ENCODE measurements around the gene DPPA3. TPM values are rescaled to one million over a fixed set of nuclear protein-coding genes. Genes with fewer than 3 reads are reported as not detected.
A peak's percentile ranks its signal among the peaks of the same experiment; 100 is the strongest.
"Not testable (repeated sequence)": the region's sequence is repeated elsewhere in the genome, so short reads cannot be mapped to it uniquely, and the experiment has no call there.

Gene DPPA3
- not detected in 2 replicates for total RNA-seq

DNA sequence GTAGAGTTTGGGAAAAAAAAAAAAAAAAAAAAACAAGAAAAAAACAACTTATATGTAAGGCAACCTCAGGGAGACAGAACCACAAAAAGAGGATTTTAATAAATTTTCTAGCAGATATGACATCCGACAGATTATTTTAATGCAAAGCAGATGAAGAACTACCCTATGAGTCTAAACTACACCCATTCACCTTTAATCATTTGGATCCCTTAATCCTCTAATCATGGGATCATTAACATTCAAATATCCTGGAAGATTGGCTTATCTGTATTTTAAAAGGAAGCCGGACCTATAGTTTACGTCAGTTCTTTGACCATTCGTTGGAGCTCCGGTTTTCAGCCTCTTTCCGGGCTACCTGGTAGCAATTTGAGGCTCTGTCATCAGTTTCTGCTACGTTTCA is at the start of gene DPPA3:
Gene DPPA3 (plus strand): TSS at position 301 of the 400 bp plus-strand sequence. CDS start 138 bp downstream, outside the sequence.
- no peak within 1 kb of the TSS for H3K4me3 Mint-ChIP-seq
- DNase-seq = no peak
- no peaks in the 10 kb centered on the region for H3K36me3 Mint-ChIP-seq (ENCODE audit: low read depth)
- H3K27ac Mint-ChIP-seq = no peak within 1 kb of the TSS
- no peaks in the 10 kb centered on the region for H3K4me1 Mint-ChIP-seq
- intact Hi-C loops (cut with micrococcal nuclease) = no loop called here
- no peaks in the 10 kb centered on the region for H3K27me3 Mint-ChIP-seq
- no peaks in the 10 kb centered on the region for H3K9me3 Mint-ChIP-seq

DNA sequence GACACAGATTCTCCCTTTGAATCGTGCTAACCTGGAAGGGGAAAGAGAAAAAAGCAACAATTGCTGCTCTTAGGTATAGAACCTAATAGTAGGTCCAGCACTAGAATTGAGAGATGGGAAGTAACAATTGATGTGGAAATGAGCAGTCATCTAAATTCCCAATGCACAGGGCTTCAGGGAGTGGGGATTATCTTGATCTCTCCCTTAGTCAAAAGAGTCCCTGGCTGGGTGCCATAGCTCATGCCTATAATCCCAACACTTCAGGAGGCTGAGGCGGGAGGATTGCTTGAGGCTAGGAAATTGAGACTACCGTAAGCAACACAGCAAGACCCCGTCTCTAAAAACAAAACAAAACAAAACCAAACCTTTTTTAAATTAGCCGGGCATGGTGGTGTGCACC is 49.5 kb upstream of the DPPA3 start:
- H3K4me1 Mint-ChIP-seq = no peaks in the 10 kb centered on the region
- H3K36me3 Mint-ChIP-seq (ENCODE audit: low read depth) = no peaks in the 10 kb centered on the region
- no peaks in the 10 kb centered on the region for H3K9me3 Mint-ChIP-seq
- no peak for DNase-seq
- no peak overlapping the region for H3K27ac Mint-ChIP-seq
- no peaks in the 10 kb centered on the region for H3K27me3 Mint-ChIP-seq
- intact Hi-C loops (cut with micrococcal nuclease) = no loop called here
- no peak overlapping the region for H3K4me3 Mint-ChIP-seq

DNA sequence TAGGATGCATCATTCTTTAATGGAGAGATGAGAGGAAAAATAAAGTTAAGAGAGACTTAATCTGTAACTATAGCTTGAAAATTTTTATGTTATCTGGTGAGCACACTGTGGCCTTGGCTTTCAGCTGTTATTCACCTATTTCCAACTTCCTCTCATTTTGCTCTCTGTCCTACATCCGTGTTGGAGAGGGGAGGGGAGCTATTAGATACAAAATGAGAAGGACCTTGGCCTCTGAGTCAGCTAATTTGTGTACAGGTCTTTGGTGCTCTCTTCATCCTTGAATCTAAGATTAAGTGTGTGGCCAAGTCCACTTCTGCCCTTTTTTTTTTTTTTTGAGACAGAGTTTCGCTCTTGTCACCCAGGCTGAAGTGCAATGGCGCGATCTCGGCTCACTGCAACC is 44.6 kb upstream of the DPPA3 start:
- Mint-ChIP-seq H3K4me3 (no peak overlapping the region), H3K27me3 (no peaks in the 10 kb centered on the region), H3K4me1 (no peaks in the 10 kb centered on the region), H3K36me3 (ENCODE audit: low read depth) (no peaks in the 10 kb centered on the region), H3K27ac (no peak overlapping the region), H3K9me3 (no peaks in the 10 kb centered on the region)
- no peak for DNase-seq
- intact Hi-C loops (cut with micrococcal nuclease) = no loop called here

DNA sequence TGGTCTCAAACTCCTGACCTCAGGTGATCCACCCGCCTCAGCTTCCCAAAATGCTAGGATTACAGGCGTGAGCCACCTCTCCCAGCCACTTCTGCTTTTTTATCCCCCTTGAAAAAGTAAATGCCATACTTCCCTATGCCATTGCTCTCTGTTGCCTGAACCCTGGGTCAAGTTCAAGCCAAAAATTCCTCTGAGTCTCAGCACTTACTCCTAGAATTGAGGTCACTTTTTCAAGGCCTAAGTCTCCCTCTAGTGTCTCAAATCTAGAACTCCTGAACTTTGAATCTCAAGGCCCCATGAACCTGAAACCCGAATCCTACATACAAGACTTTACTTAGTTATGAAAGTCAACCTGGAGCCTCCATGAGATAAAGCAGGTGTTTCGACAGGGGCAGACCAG is 44.1 kb upstream of the DPPA3 start:
- no peaks in the 10 kb centered on the region for H3K36me3 Mint-ChIP-seq (ENCODE audit: low read depth)
- H3K9me3 Mint-ChIP-seq = no peaks in the 10 kb centered on the region
- H3K4me1 Mint-ChIP-seq = no peaks in the 10 kb centered on the region
- H3K27ac Mint-ChIP-seq = no peak overlapping the region
- no peak for DNase-seq
- H3K4me3 Mint-ChIP-seq = no peak overlapping the region
- H3K27me3 Mint-ChIP-seq = no peaks in the 10 kb centered on the region
- intact Hi-C loops (cut with micrococcal nuclease) = no loop called here

DNA sequence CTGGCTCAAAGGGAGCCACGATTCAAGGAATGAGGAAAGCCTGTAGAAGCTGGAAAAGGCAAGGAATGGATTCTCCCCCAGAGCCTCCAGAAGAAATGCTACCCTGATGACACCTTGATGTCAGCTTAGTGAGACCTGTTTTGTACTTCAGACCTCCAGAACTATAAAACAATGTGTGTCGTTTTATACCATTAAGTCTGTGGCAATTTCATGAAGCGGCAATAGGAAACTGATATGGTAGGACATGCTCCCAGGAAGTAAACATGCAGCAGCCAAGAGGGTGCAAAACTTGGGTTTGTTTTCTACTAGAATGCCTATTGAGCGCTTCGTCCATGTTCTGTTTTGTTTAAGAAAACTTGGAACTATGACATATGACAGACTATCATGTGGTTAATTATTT is 43.1 kb upstream of the DPPA3 start:
- Mint-ChIP-seq H3K4me1 (no peaks in the 10 kb centered on the region), H3K36me3 (ENCODE audit: low read depth) (no peaks in the 10 kb centered on the region), H3K27ac (no peak overlapping the region), H3K4me3 (no peak overlapping the region), H3K27me3 (no peaks in the 10 kb centered on the region), H3K9me3 (no peaks in the 10 kb centered on the region)
- DNase-seq = no peak
- intact Hi-C loops (cut with micrococcal nuclease) = no loop called here

DNA sequence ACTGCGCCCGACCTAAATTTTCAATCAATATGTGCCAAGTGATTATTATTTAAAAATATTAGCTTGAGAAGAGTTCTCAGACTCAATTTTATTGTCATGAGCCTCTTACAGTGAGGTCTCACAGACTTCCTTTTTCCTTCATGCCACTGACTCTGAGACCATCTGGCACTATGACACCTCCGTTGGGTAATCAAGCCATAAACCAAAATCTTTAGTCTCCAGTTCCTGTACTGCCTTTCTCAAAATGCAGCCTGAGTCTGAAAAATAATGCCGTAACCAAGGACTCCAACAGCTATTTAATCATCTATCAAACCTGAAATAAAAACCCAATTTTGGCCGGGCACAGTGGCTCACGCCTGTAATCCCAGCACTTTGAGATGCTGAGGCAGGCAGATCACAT is 35.8 kb upstream of the DPPA3 start:
- intact Hi-C loops (cut with micrococcal nuclease); H3K4me3 Mint-ChIP-seq; H3K27me3 Mint-ChIP-seq; H3K4me1 Mint-ChIP-seq; H3K9me3 Mint-ChIP-seq; H3K27ac Mint-ChIP-seq; H3K36me3 Mint-ChIP-seq (ENCODE audit: low read depth); DNase-seq: not testable (repeated sequence)

DNA sequence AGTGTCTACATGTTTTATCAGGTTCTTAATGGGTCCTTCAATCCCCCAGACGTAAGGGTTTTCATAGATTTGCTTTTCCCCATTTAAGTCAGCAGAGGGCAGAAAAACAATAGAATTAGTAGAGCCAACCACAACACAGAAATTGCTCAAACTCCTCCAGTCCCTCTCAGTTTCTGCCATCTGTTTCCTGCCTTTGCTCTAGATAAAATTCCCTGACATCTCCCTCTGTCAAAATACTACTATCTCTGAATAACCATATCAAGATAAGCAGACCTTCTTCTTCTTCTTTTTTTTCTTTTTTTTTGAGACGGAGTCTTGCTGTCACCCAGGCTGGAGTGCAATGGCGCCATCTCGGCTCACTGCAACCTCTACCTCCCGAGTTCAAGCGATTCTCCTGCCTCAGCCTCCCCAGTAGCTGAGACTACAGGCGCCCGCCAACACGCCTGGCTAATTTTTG is 33.8 kb upstream of the DPPA3 start:
- not testable (repeated sequence) for H3K4me1 Mint-ChIP-seq; H3K36me3 Mint-ChIP-seq (ENCODE audit: low read depth); H3K27me3 Mint-ChIP-seq; H3K9me3 Mint-ChIP-seq; H3K27ac Mint-ChIP-seq; DNase-seq
- peak overlapping the region; percentile 32 for H3K4me3 Mint-ChIP-seq
- intact Hi-C loops (cut with micrococcal nuclease) = loop anchor here (1.0 kb wide), 1 partner anchor 130 kb away; no protein-coding TSS in a partner anchor

DNA sequence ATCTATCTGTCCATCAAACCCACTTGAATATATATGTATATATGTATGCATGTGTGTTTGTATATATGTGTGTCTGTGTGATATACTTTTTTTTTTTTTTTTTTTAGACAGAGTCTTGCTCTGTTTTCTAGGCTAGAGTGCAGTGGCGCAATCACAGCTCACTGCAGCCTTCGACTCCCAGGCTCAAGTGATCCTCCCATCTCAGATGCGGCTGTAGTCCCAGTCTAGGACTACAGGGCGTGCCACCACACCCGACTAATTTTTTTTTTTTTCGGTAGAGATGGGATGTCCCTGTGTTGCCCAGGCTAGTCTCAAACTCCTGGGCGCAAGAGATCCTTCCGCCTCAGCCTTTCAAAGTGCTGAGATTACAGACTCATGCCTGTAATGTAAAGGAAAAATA is 32.5 kb upstream of the DPPA3 start:
- Mint-ChIP-seq H3K27me3 (peaks cover 2% of the 10 kb centered on the region), H3K4me3 (no peak overlapping the region), H3K9me3 (no peaks in the 10 kb centered on the region), H3K27ac (no peak overlapping the region), H3K36me3 (ENCODE audit: low read depth) (no peaks in the 10 kb centered on the region), H3K4me1 (peaks cover 6% of the 10 kb centered on the region)
- DNase-seq = no peak
- intact Hi-C loops (cut with micrococcal nuclease) = no loop called here

DNA sequence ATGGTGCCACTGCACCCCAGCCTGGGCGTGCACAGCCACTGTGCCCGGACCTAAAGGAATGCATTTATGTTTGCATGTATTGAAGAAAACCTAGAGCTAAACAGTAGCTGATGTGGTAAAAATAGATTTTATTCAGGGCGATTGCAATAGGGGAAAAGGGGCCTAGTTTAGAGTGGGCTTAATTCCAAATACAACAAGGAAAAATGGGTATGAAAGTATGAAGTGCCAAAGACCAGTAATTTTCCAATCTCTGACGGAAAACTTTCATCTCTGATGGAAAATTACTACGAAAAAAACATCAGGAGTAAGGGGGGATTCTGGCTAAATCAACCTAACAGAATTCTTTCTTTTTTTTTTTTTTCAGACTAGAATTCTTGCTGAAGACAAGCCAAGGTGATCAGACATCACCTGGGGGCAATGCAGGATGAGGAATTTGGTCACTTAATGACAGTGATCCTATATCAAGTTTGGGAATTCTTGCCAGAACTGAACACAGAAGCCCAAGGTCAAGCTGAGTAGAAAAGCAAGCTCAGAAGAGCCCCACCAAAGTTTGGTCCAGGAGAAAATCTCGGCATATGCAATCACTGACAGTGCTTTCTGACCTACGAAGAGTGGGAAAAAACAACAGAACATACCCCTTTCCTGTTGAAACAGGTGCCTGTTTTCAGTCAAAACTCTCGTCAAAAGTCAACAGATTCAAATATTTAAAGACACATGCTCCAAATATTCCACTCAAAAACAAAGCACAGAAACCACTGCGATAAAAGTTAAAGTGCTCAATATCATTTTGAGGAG is 31.8 kb upstream of the DPPA3 start:
- intact Hi-C loops (cut with micrococcal nuclease) = no loop called here
- no peak for DNase-seq
- Mint-ChIP-seq H3K9me3 (no peaks in the 10 kb centered on the region), H3K27me3 (peaks cover 2% of the 10 kb centered on the region), H3K4me1 (peaks cover 6% of the 10 kb centered on the region), H3K4me3 (no peak overlapping the region), H3K27ac (no peak overlapping the region), H3K36me3 (ENCODE audit: low read depth) (no peaks in the 10 kb centered on the region)

DNA sequence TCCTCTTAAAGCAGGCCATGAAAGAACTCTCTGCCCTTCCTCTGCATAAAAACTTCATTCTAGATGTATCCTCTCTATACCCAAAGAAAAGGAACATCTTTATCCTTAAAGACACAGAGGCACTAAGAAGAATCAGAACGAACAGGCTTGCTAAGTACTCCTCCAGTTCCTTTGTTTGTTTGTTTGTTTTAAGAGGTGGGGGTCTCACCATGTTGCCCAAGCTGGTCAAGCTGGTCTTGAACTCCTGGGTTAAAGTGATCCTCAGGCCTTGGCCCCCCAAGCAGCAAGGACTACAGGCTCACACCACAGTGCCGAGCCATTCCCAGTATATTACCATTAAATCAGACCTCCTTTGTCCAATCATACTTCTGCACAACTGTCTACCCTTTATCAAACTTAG is 29.7 kb upstream of the DPPA3 start:
- H3K4me1 Mint-ChIP-seq = peaks cover 6% of the 10 kb centered on the region
- no peak overlapping the region for H3K27ac Mint-ChIP-seq
- DNase-seq = no peak
- no peaks in the 10 kb centered on the region for H3K36me3 Mint-ChIP-seq (ENCODE audit: low read depth)
- H3K9me3 Mint-ChIP-seq = no peaks in the 10 kb centered on the region
- intact Hi-C loops (cut with micrococcal nuclease) = no loop called here
- no peak overlapping the region for H3K4me3 Mint-ChIP-seq
- no peaks in the 10 kb centered on the region for H3K27me3 Mint-ChIP-seq

DNA sequence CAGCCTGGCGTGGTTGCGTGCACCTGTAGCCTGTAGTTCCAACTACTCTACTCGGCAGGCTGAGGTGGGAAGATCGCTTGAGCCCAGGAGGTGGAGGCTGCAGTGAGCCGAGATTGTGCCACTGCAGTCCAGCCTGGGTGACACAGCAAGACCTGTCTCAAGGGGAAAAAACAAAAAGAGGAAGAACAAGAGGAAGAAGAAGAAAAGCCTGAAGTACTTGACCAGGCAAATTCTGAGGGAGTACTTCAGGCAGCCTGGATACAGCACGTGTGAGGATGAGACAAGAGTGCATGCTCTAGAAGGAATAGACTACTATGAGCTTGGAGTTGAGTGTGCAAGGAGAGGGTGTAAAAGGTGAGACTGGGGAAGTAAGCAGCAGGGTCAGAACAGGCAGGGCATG is 17.4 kb upstream of the DPPA3 start:
- Mint-ChIP-seq H3K4me1 (no peaks in the 10 kb centered on the region), H3K36me3 (ENCODE audit: low read depth) (no peaks in the 10 kb centered on the region), H3K27me3 (peaks cover 18% of the 10 kb centered on the region), H3K27ac (no peak overlapping the region), H3K9me3 (no peaks in the 10 kb centered on the region), H3K4me3 (no peak overlapping the region)
- intact Hi-C loops (cut with micrococcal nuclease) = no loop called here
- DNase-seq = no peak

DNA sequence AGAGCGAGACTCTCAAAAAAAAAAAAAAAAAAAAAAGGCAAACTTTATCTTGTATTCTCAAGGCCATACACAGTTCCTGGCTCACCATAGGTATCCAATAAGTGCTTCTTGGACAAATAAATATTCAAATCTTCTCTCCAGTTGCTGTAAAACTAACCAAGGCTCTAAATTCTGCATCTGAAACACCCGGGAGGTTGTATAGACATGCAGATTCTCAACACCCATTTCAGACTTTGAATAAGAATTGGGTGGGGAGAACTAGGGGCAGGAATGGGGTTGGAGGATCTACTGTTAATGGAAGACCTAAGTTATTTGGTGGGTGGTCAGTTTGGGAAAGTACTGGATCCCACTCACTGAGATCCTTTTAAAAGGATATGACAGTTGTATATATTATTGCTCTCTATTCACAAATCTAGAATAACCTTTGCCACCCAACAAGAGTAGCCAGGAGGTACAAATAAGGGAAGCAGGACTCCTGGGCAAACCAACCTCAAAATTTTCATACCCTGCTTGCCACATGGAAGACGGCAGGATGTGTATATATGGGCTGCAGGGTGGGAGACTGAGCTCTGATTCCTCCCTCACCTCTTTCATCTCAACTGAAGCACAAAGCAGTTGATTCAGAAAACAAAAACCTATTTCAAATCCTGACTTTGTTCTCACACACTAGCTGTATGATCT is 16.5 kb upstream of the DPPA3 start:
- H3K27ac Mint-ChIP-seq = no peak overlapping the region

DNA sequence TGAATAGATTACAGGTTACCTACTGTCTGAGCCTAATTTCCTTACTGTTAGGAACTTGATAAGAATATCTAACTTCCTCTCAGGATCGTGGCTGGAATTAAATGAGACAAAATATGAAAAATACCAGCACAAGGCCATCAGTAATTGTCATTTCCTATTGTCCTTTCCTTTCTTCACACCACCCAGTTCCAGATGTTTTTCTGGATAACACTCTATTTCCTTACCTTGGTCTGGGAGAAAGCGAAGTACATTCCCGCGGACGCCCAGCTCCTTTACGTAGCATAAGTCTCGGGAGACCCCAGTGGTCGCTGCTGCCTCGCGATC is 16.0 kb upstream of the DPPA3 start:
- H3K4me1 Mint-ChIP-seq = no peaks in the 10 kb centered on the region
- H3K27ac Mint-ChIP-seq = no peak overlapping the region
- H3K4me3 Mint-ChIP-seq = no peak overlapping the region
- H3K9me3 Mint-ChIP-seq = no peaks in the 10 kb centered on the region
- peaks cover 18% of the 10 kb centered on the region for H3K27me3 Mint-ChIP-seq
- intact Hi-C loops (cut with micrococcal nuclease) = no loop called here
- DNase-seq = no peak
- no peaks in the 10 kb centered on the region for H3K36me3 Mint-ChIP-seq (ENCODE audit: low read depth)

More for the DNA sequence above, 16.5 kb upstream of the DPPA3 start:
- no peaks in the 10 kb centered on the region for H3K4me1 Mint-ChIP-seq
- no peaks in the 10 kb centered on the region for H3K9me3 Mint-ChIP-seq
- peaks cover 18% of the 10 kb centered on the region for H3K27me3 Mint-ChIP-seq
- no peaks in the 10 kb centered on the region for H3K36me3 Mint-ChIP-seq (ENCODE audit: low read depth)
- no peak overlapping the region for H3K4me3 Mint-ChIP-seq
- intact Hi-C loops (cut with micrococcal nuclease) = no loop called here
- no peak for DNase-seq

DNA sequence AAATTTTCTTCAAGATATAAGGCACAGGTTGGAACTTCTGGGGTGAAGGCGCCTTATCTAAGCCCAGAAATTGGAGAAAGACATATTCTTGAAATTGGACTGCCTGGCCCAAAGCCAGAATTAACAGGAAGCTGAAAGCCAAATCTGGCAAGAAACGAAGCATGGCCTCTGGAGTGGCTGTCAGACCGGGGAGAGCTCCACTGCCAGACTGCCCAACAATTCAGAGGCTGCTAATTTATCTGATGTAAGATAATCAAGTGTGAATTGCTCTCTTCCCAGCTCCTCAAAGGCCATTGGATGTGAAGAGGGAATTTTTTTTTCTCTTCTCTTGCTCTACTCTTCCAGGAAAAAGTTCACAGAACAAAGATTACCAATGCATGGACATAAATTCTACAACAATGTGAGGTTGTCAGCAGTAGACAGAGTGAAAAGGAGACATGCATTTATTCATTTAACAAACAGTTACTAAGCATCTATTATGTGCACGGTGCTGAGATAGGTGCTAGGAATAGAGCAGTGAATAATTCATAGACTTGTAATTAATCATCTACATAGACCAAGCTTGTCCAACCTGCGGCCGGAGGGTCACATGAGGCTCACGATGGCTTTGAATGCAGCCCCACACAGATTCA is 15.6 kb upstream of the DPPA3 start, which contains the start of gene GDF3:
Gene GDF3 (minus strand): TSS at position 210 of the 632 bp plus-strand sequence. CDS start 47 bp downstream, at position 163.
- no peak for DNase-seq
- intact Hi-C loops (cut with micrococcal nuclease) = no loop called here
- Mint-ChIP-seq H3K4me3 (no peak within 1 kb of the TSS), H3K27me3 (peaks cover 18% of the 10 kb centered on the region), H3K9me3 (no peaks in the 10 kb centered on the region), H3K36me3 (ENCODE audit: low read depth) (no peaks in the 10 kb centered on the region), H3K27ac (no peak within 1 kb of the TSS), H3K4me1 (no peaks in the 10 kb centered on the region)
